ENCODE data around the gene ACOXL.

Gene ACOXL

GRCh38 chr2:110870545-110870944 lies 138.2 kb downstream of the ACOXL start:
- Histone ChIP-seq H3K27me3 (ENCODE audit: control insufficient read depth, low read length) (peaks cover 12% of the 10 kb centered on the region; the same call in 1 of the 2 replicates), H3K79me2 (ENCODE audit: control insufficient read depth, low read length) (no peaks in the 10 kb centered on the region), H3K9me3 (ENCODE audit: control insufficient read depth, insufficient read depth, low read length) (no peaks in the 10 kb centered on the region), H3K4me3 (ENCODE audit: low read length) (no peak overlapping the region), H3F3A (ENCODE audit: control insufficient read depth, insufficient read depth) (no peaks in the 10 kb centered on the region), H4K20me1 (ENCODE audit: control insufficient read depth, insufficient read depth, low read depth, low read length) (no peaks in the 10 kb centered on the region), H3K4me1 (ENCODE audit: control insufficient read depth, low read length) (peaks cover 15% of the 10 kb centered on the region), H3K27ac (ENCODE audit: low read depth, low read length) (no peak overlapping the region), H3K36me3 (ENCODE audit: control insufficient read depth, low read length) (no peaks in the 10 kb centered on the region), H3K4me2 (ENCODE audit: low read length) (no peak overlapping the region), H3K9me2 (replicated peaks; ENCODE audit: control insufficient read depth, low read length) (no peaks in the 10 kb centered on the region)
- no peak for TF ChIP-seq CTCF (IDR thresholded peaks at IDR 0.05; ENCODE audit: low read depth, low read length, poor library complexity, severe bottlenecking)
- no peak for TF ChIP-seq EZH2phosphoT487 (IDR thresholded peaks at IDR 0.05; ENCODE audit: borderline replicate concordance, low read length)

- Histone ChIP-seq H3K27ac (ENCODE audit: low read depth, low read length) (no peak overlapping the region), H3K4me2 (ENCODE audit: low read length) (no peak overlapping the region), H3K4me1 (ENCODE audit: control insufficient read depth, low read length) (peaks cover 20% of the 10 kb centered on the region), H3K4me3 (ENCODE audit: low read length) (no peak overlapping the region), H3K36me3 (ENCODE audit: control insufficient read depth, low read length) (no peaks in the 10 kb centered on the region), H4K20me1 (ENCODE audit: control insufficient read depth, insufficient read depth, low read depth, low read length) (no peaks in the 10 kb centered on the region), H3K9me3 (ENCODE audit: control insufficient read depth, insufficient read depth, low read length) (no peaks in the 10 kb centered on the region), H3K27me3 (ENCODE audit: control insufficient read depth, low read length) (peaks cover 10% of the 10 kb centered on the region; the same call in 1 of the 2 replicates), H3F3A (ENCODE audit: control insufficient read depth, insufficient read depth) (no peaks in the 10 kb centered on the region), H3K79me2 (ENCODE audit: control insufficient read depth, low read length) (no peaks in the 10 kb centered on the region), H3K9me2 (replicated peaks; ENCODE audit: control insufficient read depth, low read length) (no peaks in the 10 kb centered on the region)
- TF ChIP-seq EZH2phosphoT487 (IDR thresholded peaks at IDR 0.05; ENCODE audit: borderline replicate concordance, low read length) (no peak), CTCF (IDR thresholded peaks at IDR 0.05; ENCODE audit: low read depth, low read length, poor library complexity, severe bottlenecking) (no peak)
Observed at GRCh38 chr2:110871637-110872036, 139.3 kb downstream of the ACOXL start.

DNA sequence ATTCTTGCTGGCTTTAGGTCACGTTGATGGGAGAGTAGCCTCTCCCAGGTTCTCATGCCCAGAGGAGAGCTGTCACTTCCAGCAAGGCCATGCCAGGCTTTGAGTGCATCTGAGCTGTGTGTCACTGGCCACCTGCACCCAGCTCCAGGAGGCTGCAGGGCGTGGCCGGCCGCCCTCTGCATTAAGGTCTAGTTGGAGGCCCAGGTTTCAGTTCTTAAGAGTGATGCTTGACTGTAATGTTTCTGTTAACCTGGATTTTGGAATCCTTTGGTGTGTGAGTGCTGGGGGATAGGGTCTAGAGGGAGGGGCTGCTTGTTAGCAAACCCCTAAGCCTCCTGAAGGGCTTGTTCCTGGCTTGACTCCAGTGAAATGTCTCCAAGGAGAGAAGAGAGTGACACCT lies 140.1 kb downstream of the ACOXL start:
- peaks cover 21% of the 10 kb centered on the region for H3K4me1 ChIP-seq (ENCODE audit: control insufficient read depth, low read length)
- no peaks in the 10 kb centered on the region for H3K36me3 ChIP-seq (ENCODE audit: control insufficient read depth, low read length)
- H3F3A ChIP-seq (ENCODE audit: control insufficient read depth, insufficient read depth) = no peaks in the 10 kb centered on the region
- H4K20me1 ChIP-seq (ENCODE audit: control insufficient read depth, insufficient read depth, low read depth, low read length) = no peaks in the 10 kb centered on the region
- no peak for TF ChIP-seq EZH2phosphoT487 (IDR thresholded peaks at IDR 0.05; ENCODE audit: borderline replicate concordance, low read length)
- no peak for TF ChIP-seq CTCF (IDR thresholded peaks at IDR 0.05; ENCODE audit: low read depth, low read length, poor library complexity, severe bottlenecking)
- no peak overlapping the region for H3K4me2 ChIP-seq (ENCODE audit: low read length)
- H3K79me2 ChIP-seq (ENCODE audit: control insufficient read depth, low read length) = no peaks in the 10 kb centered on the region
- no peaks in the 10 kb centered on the region for H3K9me2 ChIP-seq (replicated peaks; ENCODE audit: control insufficient read depth, low read length)
- no peak overlapping the region for H3K4me3 ChIP-seq (ENCODE audit: low read length)
- H3K9me3 ChIP-seq (ENCODE audit: control insufficient read depth, insufficient read depth, low read length) = peaks cover under 1% of the 10 kb centered on the region; the same call in 1 of the 2 replicates
- peaks cover 7% of the 10 kb centered on the region for H3K27me3 ChIP-seq (ENCODE audit: control insufficient read depth, low read length)
- no peak overlapping the region for H3K27ac ChIP-seq (ENCODE audit: low read depth, low read length)
